ENCODE measurements around the gene HABP4. TPM values are rescaled to one million over a fixed set of nuclear protein-coding genes. Genes with fewer than 3 reads are reported as not detected.

Gene HABP4
- total RNA-seq, 2 donors from 2014 or later, result 13.5 to 24.3 TPM

GRCh38 chr9:96459268-96460007, 9.5 kb downstream of the HABP4 start:
- H3K9me3 ChIP-seq, result no peaks in the 10 kb centered on the region
- H3K27ac ChIP-seq, result no peak overlapping the region
- no peaks in the 10 kb centered on the region for H3K27me3 ChIP-seq (replicated peaks; ENCODE audit: insufficient read depth)
- H3K4me3 ChIP-seq, result no peak overlapping the region
- DNase-seq (ENCODE audit: low spot score), result no peak
- WGBS, result 92% methylated on average over 7 of the region's 7 CpGs
- no peaks in the 10 kb centered on the region for H3K36me3 ChIP-seq
- H3K4me1 ChIP-seq (replicated peaks), result no peaks in the 10 kb centered on the region
- TF ChIP-seq POLR2AphosphoS5 (IDR thresholded peaks at IDR 0.05) (no peak), CTCF (IDR thresholded peaks at IDR 0.05) (no peak), POLR2A (IDR thresholded peaks at IDR 0.05) (no peak)
- intact Hi-C loops (cut with DNase I), result no loop called here

- no peak for DNase-seq (ENCODE audit: low spot score)
- H3K27ac ChIP-seq, result no peak overlapping the region
- WGBS, result 72% methylated on average over 5 of the region's 5 CpGs
- no peaks in the 10 kb centered on the region for H3K36me3 ChIP-seq
- H3K27me3 ChIP-seq (replicated peaks; ENCODE audit: insufficient read depth), result no peaks in the 10 kb centered on the region
- no peaks in the 10 kb centered on the region for H3K9me3 ChIP-seq
- intact Hi-C loops (cut with DNase I), result no loop called here
- H3K4me3 ChIP-seq, result no peak overlapping the region
- TF ChIP-seq POLR2AphosphoS5 (IDR thresholded peaks at IDR 0.05), result no peak
- no peak for TF ChIP-seq POLR2A (IDR thresholded peaks at IDR 0.05)
- TF ChIP-seq CTCF (IDR thresholded peaks at IDR 0.05), result no peak
- H3K4me1 ChIP-seq (replicated peaks), result no peaks in the 10 kb centered on the region
Measured at GRCh38 chr9:96460470-96460869, 10.5 kb downstream of the HABP4 start.

- no peak overlapping the region for H3K27ac ChIP-seq
- H3K36me3 ChIP-seq, result no peaks in the 10 kb centered on the region
- TF ChIP-seq POLR2AphosphoS5 (IDR thresholded peaks at IDR 0.05) (no peak), POLR2A (IDR thresholded peaks at IDR 0.05) (no peak), CTCF (IDR thresholded peaks at IDR 0.05) (no peak)
- DNase-seq (ENCODE audit: low spot score), result no peak
- intact Hi-C loops (cut with DNase I), result no loop called here
- H3K9me3 ChIP-seq, result no peaks in the 10 kb centered on the region
- no peaks in the 10 kb centered on the region for H3K4me1 ChIP-seq (replicated peaks)
- no peaks in the 10 kb centered on the region for H3K27me3 ChIP-seq (replicated peaks; ENCODE audit: insufficient read depth)
- no peak overlapping the region for H3K4me3 ChIP-seq
Measured at GRCh38 chr9:96460882-96461281, 10.9 kb downstream of the HABP4 start.

GRCh38 chr9:96461336-96461735, 11.4 kb downstream of the HABP4 start:
- Histone ChIP-seq H3K36me3 (no peaks in the 10 kb centered on the region), H3K27ac (no peak overlapping the region), H3K4me1 (replicated peaks) (no peaks in the 10 kb centered on the region), H3K9me3 (no peaks in the 10 kb centered on the region), H3K4me3 (no peak overlapping the region), H3K27me3 (replicated peaks; ENCODE audit: insufficient read depth) (no peaks in the 10 kb centered on the region)
- 90% methylated on average over 8 of the region's 8 CpGs for WGBS
- intact Hi-C loops (cut with DNase I), result no loop called here
- DNase-seq (ENCODE audit: low spot score), result no peak
- no peak for TF ChIP-seq POLR2A (IDR thresholded peaks at IDR 0.05)
- TF ChIP-seq CTCF (IDR thresholded peaks at IDR 0.05), result no peak

GRCh38 chr9:96462541-96462940, 12.6 kb downstream of the HABP4 start:
- Histone ChIP-seq H3K36me3 (no peaks in the 10 kb centered on the region), H3K27me3 (replicated peaks; ENCODE audit: insufficient read depth) (no peaks in the 10 kb centered on the region), H3K27ac (no peak overlapping the region), H3K4me1 (replicated peaks) (no peaks in the 10 kb centered on the region), H3K4me3 (no peak overlapping the region), H3K9me3 (no peaks in the 10 kb centered on the region)
- TF ChIP-seq CTCF (IDR thresholded peaks at IDR 0.05), result no peak
- no peak for TF ChIP-seq POLR2AphosphoS5 (IDR thresholded peaks at IDR 0.05)
- no peak for TF ChIP-seq POLR2A (IDR thresholded peaks at IDR 0.05)
- WGBS, result 87% methylated on average over 6 of the region's 6 CpGs
- DNase-seq (ENCODE audit: low spot score), result no peak
- intact Hi-C loops (cut with DNase I), result no loop called here
